Measurements from ENCODE around the gene ERN2. TPM values are rescaled to one million over a fixed set of nuclear protein-coding genes. Genes with fewer than 3 reads are reported as not detected.

Gene ERN2
- total and polyA plus RNA-seq, 2 of the 13 experiments (the other 11 are each of a cell fraction or from before 2014, with no cell fraction given), result 2.2 to 3.5 TPM

DNA sequence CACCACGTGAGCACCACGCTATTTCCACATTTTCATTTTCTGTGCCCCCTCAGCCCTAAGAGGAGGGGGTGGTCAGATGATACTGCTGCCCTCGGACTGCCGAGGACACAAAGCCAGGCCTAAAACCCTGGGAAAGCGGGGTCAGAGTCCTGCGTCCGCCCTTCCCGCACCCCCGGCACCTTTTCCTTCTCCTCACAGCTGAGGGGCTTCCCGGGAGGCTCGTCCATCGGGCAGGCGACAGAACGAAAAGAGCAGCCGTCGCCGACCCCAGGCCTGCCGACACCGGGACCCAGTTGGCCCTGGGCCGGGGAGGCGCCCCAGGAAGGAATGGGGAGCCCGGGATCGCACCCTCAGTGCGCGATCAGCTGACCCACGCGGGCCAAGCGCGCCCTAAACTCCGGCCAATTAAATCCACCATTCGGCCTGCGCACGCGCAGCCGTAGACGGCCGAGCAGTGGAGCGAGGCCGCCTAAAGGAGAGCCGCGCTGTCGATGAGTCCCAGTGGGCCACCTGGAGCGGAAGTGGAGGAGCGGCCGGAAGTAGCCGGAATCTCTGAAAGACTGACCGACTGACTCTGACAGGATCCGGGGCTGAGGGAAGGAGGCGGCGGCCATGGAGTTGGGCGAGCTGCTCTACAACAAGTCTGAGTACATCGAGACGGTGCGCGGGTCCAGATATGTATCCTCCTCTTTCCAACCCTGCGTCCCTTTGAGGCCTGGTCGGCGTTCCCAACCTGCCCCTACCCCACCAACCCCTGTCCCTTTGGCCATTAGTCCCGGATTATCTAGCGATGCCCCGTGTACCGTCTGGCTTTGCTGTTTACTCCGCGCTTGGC lies 71.9 kb downstream of the ERN2 start, which contains the start of the genes DCTN5 and PALB2 (continued):
- TF ChIP-seq, protein P1, sequence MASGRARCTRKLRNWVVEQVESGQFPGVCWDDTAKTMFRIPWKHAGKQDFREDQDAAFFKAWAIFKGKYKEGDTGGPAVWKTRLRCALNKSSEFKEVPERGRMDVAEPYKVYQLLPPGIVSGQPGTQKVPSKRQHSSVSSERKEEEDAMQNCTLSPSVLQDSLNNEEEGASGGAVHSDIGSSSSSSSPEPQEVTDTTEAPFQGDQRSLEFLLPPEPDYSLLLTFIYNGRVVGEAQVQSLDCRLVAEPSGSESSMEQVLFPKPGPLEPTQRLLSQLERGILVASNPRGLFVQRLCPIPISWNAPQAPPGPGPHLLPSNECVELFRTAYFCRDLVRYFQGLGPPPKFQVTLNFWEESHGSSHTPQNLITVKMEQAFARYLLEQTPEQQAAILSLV (CRISPR knock-in tag; IDR thresholded peaks at IDR 0.05; ENCODE audit: borderline replicate concordance), result peak; percentile 97
- TF ChIP-seq, protein P2, sequence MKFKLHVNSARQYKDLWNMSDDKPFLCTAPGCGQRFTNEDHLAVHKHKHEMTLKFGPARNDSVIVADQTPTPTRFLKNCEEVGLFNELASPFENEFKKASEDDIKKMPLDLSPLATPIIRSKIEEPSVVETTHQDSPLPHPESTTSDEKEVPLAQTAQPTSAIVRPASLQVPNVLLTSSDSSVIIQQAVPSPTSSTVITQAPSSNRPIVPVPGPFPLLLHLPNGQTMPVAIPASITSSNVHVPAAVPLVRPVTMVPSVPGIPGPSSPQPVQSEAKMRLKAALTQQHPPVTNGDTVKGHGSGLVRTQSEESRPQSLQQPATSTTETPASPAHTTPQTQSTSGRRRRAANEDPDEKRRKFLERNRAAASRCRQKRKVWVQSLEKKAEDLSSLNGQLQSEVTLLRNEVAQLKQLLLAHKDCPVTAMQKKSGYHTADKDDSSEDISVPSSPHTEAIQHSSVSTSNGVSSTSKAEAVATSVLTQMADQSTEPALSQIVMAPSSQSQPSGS (CRISPR knock-in tag; IDR thresholded peaks at IDR 0.05), result peak; percentile 88
- TF ChIP-seq, protein P3, sequence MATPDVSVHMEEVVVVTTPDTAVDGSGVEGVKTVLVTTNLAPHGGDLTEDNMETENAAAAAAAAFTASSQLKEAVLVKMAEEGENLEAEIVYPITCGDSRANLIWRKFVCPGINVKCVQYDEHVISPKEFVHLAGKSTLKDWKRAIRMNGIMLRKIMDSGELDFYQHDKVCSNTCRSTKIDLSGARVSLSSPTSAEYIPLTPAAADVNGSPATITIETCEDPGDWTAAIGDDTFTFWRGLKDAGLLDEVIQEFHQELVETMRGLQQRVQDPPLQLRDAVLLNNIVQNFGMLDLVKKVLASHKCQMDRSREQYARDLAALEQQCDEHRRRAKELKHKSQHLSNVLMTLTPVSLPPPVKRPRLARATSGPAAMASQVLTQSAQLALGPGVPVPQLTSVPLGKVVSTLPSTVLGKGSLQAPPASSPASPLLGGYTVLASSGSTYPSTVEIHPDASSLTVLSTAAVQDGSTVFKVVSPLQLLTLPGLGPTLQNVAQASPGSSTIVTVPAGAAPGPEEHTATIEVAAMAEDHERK (CRISPR knock-in tag; IDR thresholded peaks at IDR 0.05; ENCODE audit: low read depth), result peak; percentile 87
- TF ChIP-seq KDM5A (IDR thresholded peaks at IDR 0.05; ENCODE audit: borderline replicate concordance, low read length) (peak; percentile 92), ZNF713 (CRISPR knock-in tag; IDR thresholded peaks at IDR 0.05) (peak; percentile 99), MEIS2 (CRISPR knock-in tag; IDR thresholded peaks at IDR 0.05) (peak; percentile 90), ONECUT2 (CRISPR knock-in tag; IDR thresholded peaks at IDR 0.05) (peak; percentile 64), PHF21A (CRISPR knock-in tag; IDR thresholded peaks at IDR 0.05) (peak; percentile 99), MXI1 (IDR thresholded peaks at IDR 0.05; ENCODE audit: borderline replicate concordance, low read depth, low read length) (peak; percentile 95), GPN1 (CRISPR knock-in tag; IDR thresholded peaks at IDR 0.05; ENCODE audit: borderline replicate concordance) (peak; percentile 87), ZNF143 (CRISPR knock-in tag; IDR thresholded peaks at IDR 0.05) (peak; percentile 82), ZFP36L1 (CRISPR knock-in tag; IDR thresholded peaks at IDR 0.05) (peak; percentile 91), ZFYVE20 (CRISPR knock-in tag; IDR thresholded peaks at IDR 0.05; ENCODE audit: borderline replicate concordance, low read depth) (peak; percentile 78; the same call in 1 of the 2 replicates), ZNF460 (CRISPR knock-in tag; IDR thresholded peaks at IDR 0.05; ENCODE audit: borderline replicate concordance) (no peak), RAD51 (IDR thresholded peaks at IDR 0.05; ENCODE audit: borderline replicate concordance) (peak; percentile 72), STAT5B (CRISPR knock-in tag; IDR thresholded peaks at IDR 0.05) (peak; percentile 88; the same call in 1 of the 2 replicates), ISX (CRISPR knock-in tag; conservative IDR thresholded peaks at IDR 0.05) (peak; percentile 99), ZIK1 (CRISPR knock-in tag; IDR thresholded peaks at IDR 0.05; ENCODE audit: borderline replicate concordance, low read depth) (peak; percentile 95), ZNF446 (CRISPR knock-in tag; IDR thresholded peaks at IDR 0.05) (peak; percentile 96; the same call in 1 of the 2 replicates), SALL1 (CRISPR knock-in tag; IDR thresholded peaks at IDR 0.05) (peak; percentile 89; the same call in 1 of the 2 replicates), SNRNP70 (IDR thresholded peaks at IDR 0.05; ENCODE audit: low read depth, low read length) (no peak), ZNF792 (CRISPR knock-in tag; IDR thresholded peaks at IDR 0.05) (0 out of 2 replicates have a peak, but pooled peaks have one; percentile 74), ZNF775 (CRISPR knock-in tag; IDR thresholded peaks at IDR 0.05; ENCODE audit: borderline replicate concordance) (peak; percentile 33; the same call in 1 of the 2 replicates)
- TF ChIP-seq, protein P4, sequence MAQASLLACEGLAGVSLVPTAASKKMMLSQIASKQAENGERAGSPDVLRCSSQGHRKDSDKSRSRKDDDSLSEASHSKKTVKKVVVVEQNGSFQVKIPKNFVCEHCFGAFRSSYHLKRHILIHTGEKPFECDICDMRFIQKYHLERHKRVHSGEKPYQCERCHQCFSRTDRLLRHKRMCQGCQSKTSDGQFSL (CRISPR knock-in tag; IDR thresholded peaks at IDR 0.05), result no peak; the same call in 1 of the 2 replicates
- TF ChIP-seq, protein P5, sequence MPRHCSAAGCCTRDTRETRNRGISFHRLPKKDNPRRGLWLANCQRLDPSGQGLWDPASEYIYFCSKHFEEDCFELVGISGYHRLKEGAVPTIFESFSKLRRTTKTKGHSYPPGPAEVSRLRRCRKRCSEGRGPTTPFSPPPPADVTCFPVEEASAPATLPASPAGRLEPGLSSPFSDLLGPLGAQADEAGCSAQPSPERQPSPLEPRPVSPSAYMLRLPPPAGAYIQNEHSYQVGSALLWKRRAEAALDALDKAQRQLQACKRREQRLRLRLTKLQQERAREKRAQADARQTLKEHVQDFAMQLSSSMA (CRISPR knock-in tag; IDR thresholded peaks at IDR 0.05), result peak; percentile 81

All from HepG2 (cell line).